ENCODE data around the gene SH3RF2.

DNA sequence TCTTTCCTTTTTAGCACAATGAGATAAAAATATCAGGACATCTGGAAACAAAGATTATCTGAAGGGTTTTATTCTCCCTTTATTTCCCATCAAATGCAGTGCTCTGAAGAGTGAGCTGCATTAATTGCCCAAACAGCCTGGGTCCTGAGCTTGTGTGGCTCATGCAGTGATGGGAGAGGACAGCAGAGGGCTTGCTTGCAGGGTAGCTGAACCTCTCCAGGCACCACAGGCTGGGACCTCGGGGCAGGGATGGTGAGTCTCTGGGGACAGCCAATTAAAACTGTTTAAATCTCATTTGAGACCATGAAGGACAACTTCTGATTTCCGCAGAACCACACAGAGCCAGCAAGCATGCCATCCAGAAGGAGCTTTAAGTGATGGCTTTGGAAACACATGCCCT is 97.7 kb downstream of the SH3RF2 start:
- TF ChIP-seq POLR2AphosphoS5 (IDR thresholded peaks at IDR 0.05) (no peak), CTCF (IDR thresholded peaks at IDR 0.05) (no peak), POLR2A (IDR thresholded peaks at IDR 0.05) (no peak), EP300 (IDR thresholded peaks at IDR 0.05; ENCODE audit: low read depth) (no peak)
